ENCODE results near the gene MRPL24.

The MRPL24 gene

GRCh38 chr1:156708218-156708661 lies 32.6 kb downstream of the MRPL24 start:
- no peak for FAIRE-seq

DNA sequence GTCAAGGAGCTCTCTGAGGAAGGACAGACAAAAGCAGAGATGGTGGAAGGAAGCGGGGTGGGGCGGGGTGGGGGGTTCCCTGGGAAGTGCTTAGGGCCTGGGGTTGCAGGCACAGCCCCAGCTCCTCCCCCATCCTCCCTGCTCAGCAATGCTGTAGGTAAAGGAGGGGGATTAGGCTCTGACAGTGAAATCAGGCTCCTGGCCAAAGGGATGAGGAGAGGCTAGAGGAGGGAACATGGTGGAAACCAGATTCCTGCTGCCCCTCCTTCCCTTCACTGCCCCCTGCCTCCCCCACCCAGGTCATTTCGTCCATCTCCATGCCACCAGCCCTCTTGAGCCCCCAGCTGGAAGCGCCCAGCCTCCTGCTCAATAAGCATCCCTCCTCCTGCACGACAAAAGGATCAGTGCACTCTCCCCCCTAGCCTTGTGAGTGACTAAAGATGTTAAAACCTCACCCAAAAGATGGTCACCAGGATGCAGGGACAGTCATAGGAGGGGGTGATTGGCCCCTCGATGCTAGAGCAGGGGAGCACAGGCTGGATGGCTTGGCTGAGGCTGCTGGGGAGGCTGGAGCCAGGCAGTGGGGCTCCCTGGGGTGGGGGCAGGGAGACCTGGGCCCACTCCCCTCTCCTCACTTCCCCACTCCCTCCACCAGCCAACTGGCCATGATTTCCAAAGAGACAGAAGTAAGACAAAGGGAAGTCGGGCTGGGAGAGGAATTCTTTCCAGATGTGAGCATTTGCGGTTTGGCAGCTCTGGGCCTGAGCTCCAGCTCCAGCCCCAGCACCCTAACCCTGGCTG lies 33.3 kb downstream of the MRPL24 start:
- no peak for FAIRE-seq

DNA sequence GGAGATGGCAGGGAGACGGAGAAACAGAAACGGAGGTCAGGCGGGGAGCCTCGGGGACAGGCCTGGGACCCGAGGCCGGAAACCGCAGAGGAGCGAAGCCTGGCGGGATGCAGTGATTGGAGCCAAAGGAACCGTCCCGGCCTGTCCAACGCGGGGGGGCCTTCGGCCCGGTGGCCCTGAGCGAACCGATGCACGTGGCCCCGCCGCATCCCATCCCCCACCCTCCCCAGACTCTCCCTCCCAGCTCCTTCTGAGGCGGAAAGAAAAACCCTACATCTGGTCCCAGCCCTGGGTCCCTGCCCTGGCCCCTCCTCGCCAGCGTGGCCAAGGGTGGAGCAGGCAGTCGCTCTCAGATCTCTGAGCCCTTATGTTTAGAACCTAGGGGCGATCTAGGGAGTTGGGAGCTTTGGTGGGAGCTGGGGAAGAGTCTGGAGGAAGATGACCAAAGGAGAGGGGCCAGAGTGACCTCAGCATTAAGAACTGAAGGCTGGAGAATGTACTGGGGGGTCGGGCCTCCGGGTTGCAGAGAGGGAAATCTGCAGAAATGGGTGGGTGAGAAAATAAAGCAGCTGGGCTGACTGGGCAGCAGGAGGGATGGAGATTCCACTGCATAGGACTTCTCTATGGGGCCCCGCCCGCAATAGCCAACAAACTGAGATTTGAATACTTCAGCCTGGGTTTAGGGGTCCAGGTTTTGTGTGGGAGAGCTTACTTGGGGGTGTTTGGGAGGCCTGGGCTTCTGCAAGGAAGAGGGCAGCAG lies 34.1 kb downstream of the MRPL24 start:
- FAIRE-seq = no peak

DNA sequence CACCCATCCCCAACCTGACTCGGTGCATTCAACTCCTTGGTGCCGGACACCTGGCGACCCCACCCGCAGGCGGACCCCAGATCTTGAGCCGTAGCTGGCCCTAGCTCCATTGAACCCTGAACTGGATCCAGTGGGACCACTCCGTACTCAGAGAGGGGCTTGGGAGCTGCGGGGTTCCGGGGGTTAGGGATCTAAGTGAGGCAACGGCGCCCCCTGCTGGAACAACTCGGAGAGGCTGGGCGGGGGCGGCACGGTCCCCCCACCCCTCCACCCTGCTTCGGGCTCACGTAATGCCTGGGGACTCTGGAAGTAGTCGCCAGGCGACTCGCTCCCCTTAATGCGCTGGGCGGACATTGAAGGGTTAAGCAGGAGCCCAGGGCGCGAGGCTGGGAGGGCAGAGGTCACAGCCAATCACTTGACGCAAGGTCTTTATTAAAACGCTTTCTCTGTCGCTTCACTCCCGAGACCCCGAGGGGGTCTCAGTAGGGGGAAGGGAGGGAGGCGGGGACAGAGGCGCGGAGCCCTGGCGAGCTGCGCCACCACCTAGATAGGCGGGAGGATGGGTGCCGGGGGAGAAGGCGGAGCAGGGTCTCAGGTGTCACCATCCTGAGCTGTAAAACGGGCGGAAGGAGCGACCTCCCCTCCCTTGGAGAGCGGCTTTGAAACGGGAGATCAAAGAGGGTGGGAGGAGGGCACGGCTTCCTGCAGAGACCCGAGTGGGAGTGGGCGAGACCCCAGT lies 34.8 kb downstream of the MRPL24 start:
- no peak for FAIRE-seq

- FAIRE-seq = no peak
These were observed 35.5 kb downstream of the MRPL24 start, which contains the start of gene CRABP2 for GRCh38 chr1:156705321-156705917. Gene CRABP2, minus strand, starts transcription at chr1:156705583. Its CDS starts 137 bp downstream, at chr1:156705446.

DNA sequence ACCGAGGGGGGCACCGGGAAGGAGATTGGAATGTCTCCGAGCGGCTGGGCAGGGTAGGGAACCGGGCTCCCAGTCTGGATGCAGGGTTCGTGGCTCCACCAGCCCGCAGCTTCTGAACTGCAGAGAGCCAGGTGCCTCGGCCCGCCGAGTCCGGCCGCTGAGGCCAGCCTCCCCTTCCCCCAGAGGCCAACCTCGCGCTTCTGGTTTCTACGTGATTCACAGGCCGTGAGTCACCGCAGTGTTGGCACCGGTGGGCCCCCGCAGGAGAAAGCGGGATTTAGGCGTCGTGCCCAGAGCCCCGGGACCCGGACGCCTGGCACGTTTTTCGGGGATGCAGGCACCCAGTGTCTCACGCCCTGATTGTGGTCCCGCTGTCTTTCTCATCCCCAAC lies 36.0 kb downstream of the MRPL24 start:
- no peak for FAIRE-seq

DNA sequence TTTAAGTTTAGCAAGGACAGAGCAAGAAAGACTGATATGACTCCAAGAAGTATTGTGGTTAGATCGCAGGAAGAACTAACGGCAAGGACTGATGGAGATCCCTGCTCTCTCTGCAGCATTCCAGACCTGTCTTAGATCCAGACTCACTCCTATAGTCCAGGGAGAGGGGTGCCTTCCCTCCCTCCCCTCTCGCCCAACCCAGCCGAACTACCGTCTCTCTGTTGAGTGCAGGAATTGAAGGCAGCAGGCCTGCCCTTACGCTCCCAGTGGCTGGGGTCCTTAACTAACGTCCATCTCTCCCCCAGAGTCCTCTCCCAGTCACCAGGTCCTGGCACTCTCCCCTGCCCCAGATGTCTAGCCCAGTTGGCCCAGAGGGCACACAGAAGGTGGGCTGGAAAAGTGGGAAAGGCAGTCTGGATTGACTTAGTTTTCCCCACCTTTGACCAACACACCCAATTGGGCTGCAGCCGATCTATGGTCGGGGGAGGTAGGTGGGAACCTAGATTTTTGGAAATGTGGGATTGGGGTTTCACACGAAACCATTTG lies 36.6 kb downstream of the MRPL24 start:
- no peak for FAIRE-seq

- no peak for FAIRE-seq
These were observed 37.1 kb downstream of the MRPL24 start for GRCh38 chr1:156703741-156704140.

- FAIRE-seq = no peak
These were observed 37.6 kb downstream of the MRPL24 start for GRCh38 chr1:156703336-156703735.

DNA sequence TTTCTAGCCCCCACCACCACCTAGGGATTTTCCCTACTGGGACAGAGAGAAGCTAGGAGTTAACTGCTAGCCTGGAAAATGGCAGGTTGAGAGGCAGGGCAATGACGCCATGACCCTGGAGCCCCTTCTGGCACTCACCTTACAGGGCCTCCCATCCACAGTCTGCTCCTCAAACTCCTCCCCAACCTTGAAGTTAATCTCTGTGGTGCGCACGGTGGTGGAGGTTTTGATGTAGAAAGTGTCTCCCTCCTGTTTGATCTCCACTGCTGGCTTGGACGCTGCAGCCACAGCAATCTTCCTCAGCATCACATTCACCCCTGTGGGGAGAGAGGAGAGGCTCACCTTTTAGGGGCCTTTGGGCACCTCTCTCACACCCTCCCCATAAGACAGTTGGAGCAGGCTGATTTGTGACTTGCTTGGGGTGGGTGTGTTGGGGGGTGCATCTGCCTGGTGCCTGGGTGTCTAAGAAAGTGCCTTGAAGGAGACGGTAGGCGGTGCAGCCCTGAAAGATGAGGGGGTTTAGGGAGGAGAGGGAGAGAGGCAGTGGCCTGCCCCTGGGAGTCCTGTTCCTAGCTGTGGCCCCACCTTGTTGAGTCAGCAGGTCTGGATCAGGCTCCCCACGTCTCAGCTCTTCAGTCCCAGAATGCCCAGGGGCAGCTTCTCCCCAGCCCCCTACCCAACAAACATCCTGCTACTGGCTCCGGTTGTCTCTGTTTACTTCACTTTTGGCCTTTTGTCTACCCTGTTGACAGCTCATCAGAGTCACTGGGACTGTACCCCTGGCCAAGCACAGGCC lies 40.0 kb downstream of the MRPL24 start:
- FAIRE-seq = no peak

DNA sequence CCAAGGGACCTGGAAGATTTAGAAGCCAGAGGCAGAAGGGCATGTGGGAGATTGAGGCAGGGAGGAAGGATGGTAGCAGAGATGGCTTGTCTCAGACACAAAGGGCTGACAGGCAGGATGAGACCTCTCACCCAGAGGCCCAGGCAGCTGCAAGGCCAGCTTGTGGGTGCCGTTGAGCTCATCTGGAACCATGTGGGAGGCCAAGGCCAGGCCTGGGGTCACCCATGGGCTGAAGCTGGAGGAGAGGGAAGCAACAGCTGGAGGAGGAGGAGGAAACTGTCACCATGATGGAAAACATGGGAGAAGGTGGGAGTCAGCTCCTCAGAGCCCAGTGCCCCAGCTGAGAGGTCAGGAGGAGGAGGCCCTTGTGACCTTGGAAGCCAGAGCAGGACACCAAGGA lies 41.9 kb downstream of the MRPL24 start:
- FAIRE-seq = no peak

DNA sequence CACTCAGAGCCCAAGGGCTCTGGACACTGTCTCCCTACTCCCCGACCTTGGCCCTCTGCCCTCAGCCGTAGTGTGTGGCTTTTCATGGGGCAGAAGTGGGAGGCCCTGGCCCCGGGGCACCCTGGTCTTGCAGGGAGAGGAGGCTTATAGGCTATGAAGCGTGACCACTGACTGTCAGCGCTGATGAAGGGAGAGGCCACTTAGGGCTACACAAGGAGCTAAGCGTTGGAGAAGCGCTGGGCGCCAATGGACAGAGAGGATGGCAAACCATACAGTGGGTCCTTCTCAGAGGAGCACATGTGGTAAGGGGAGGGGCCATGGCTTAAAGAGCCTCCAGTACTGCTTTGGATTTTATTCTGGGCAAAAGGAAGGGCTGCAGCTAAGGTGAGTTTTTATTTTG lies 43.4 kb downstream of the MRPL24 start:
- FAIRE-seq = no peak

GRCh38 chr1:156696755-156697154 lies 44.1 kb downstream of the MRPL24 start:
- no peak for FAIRE-seq

- no peak for FAIRE-seq
These were observed 46.3 kb downstream of the MRPL24 start for GRCh38 chr1:156694690-156694962.

- FAIRE-seq = no peak
These were observed 46.8 kb downstream of the MRPL24 start for GRCh38 chr1:156693848-156694689.

DNA sequence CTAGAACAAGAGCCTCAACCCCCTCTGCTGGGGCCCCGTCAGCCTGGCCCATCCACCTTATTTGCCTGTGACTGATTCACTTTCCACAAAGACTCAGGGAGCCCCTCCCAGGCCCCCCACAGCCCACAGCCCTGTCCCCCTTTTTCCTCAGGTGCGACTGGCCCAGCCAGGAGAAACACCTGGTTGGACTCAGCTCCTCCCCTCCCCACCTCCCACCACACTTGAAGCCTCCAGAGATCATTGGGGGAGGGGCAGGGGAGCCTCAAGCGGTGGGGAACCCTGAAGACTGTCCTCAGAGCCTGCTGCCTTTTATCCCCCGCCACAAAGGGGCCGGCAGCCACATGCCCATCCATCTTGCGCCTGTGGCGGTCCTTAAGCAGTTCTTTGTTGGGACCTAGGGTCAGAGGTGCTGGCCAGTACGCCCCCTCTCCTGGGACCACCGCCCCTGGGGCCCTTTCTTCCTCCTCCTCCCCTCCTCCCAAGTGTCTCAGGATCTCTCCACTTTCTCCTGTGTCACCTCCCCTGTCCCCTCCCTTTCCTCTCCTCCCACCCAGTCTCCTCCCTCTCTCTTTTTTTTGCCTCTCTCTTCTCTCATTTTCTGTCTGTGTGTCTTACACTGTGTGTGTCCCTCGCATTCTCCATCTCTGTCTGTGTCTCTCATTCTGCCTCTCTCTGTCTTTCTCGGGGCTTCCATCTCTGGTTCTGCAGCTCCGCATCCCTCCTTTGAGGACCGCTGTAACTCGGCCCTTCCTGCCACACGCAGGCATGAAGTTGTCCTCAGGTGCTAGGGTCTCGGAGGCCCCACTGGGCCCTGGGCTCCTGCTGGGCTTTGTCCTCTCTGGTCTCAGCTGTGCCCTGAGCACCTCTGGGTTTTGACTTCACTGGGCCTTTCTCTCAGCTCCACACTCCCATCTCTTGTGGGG lies 47.7 kb downstream of the MRPL24 start:
- FAIRE-seq = no peak

DNA sequence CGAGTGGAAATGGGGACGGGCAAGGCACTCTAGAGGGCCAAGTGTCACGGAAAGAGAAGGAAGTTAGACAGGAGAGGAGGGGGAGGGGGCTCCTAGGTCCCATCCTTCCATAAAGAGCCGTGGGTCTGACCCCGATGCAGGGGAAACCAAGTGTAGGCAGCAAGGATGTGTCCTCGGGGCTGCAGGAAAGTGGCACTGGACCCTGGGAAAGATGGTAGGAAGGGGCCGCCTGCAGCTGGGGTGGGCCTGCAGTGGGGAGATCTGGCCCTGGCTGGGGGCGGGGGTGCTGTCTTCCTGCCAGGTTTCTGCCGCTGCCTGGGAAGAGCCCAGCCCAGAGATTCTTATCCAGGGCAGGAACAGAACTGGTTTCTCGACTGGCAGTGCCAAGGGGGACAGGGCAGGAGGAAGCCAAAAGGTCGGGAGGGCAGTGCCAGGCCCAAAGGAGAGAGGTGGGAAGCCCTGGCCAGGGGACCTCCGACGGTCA lies 48.4 kb downstream of the MRPL24 start:
- FAIRE-seq = no peak

GRCh38 chr1:156691665-156692440 lies 49.0 kb downstream of the MRPL24 start:
- FAIRE-seq = no peak

GRCh38 chr1:156691191-156691590 lies 49.7 kb downstream of the MRPL24 start:
- FAIRE-seq = no peak

All from A204.1 (cell line).